ENCODE data around the gene CORO2B.

- TF ChIP-seq POLR2A (IDR thresholded peaks at IDR 0.05) (no peak), CTCF (IDR thresholded peaks at IDR 0.05) (no peak)
Measured at GRCh38 chr15:68564173-68564572, 14.6 kb upstream of the CORO2B start.
